ENCODE data around the gene CEP152. TPM values are rescaled to one million over a fixed set of nuclear protein-coding genes. Genes with fewer than 3 reads are reported as not detected.

CEP152 gene
- total and polyA plus RNA-seq, 2 of the 13 experiments (the other 11 are each of a cell fraction or from before 2014, with no cell fraction given) = 1.3 to 14.7 TPM

- in situ Hi-C loops (cut with HindIII; ENCODE audit: extremely low pct_ligation_motif_present, low pct_unique_long_range_greater_than_20kb) (no loop called here), intact Hi-C loops (cut with micrococcal nuclease; ENCODE audit: unreplicated experiment) (no loop called here)
- Histone ChIP-seq H3K27me3 (ENCODE audit: control insufficient read depth in 1 of 2, insufficient read depth in 2 of 2, low read length in 2 of 2) (no peaks in the 10 kb centered on the region), H3K36me3 (replicated peaks in 1 of 2; ENCODE audit: control insufficient read depth in 1 of 2, insufficient read depth in 2 of 2, low read length in 2 of 2) (peaks cover 0 to 6% of the 10 kb centered on the region in 2 experiments; a peak in 2 of 5 replicates), H2AFZ (ENCODE audit: low read length) (no peak overlapping the region), H3K4me1 (ENCODE audit: insufficient read depth, low read length) (peaks cover 21% of the 10 kb centered on the region), H4K20me1 (ENCODE audit: insufficient read depth, low read length) (no peaks in the 10 kb centered on the region), H3K9me3 (ENCODE audit: low read length) (no peaks in the 10 kb centered on the region), H3K4me2 (ENCODE audit: low read depth, low read length) (no peak overlapping the region), H3K9ac (ENCODE audit: insufficient read depth, low read depth, low read length) (no peak overlapping the region), H3K4me3 (replicated peaks in 1 of 3; ENCODE audit: insufficient read depth in 1 of 3, low read depth in 2 of 3, low read length in 3 of 3) (no peak overlapping the region), H3K79me2 (ENCODE audit: insufficient read depth, low read length) (peaks cover 15% of the 10 kb centered on the region), H3K27ac (ENCODE audit: extremely low read length, insufficient read depth, low read length) (no peak overlapping the region)
- no TSS peak for BruUV-seq (replicated peaks)
- no peak for ATAC-seq
- 100% methylated on average over 1 of the region's 1 CpG for WGBS (ENCODE audit: low lambda C conversion rate)
- no peak for FAIRE-seq
- no peak for DNase-seq (ENCODE audit: low spot score)
- no peak for TF ChIP-seq ZMAT3 (CRISPR knock-in tag; conservative IDR thresholded peaks at IDR 0.05)
- TF ChIP-seq SMARCC2 (IDR thresholded peaks at IDR 0.05) = no peak
- ChIA-PET CTCF (ENCODE audit: low intra/inter-chr PET ratio, low total read pairs) (no interaction called here), POLR2A (no interaction called here)
Measured at GRCh38 chr15:48798319-48798718, 12.6 kb downstream of the CEP152 start.

GRCh38 chr15:48796930-48797329 is 13.9 kb downstream of the CEP152 start:
- Histone ChIP-seq H2AFZ (ENCODE audit: low read length) (no peak overlapping the region), H3K27ac (ENCODE audit: extremely low read length, insufficient read depth, low read length) (no peak overlapping the region), H3K79me2 (ENCODE audit: insufficient read depth, low read length) (peaks cover 12% of the 10 kb centered on the region), H3K9ac (ENCODE audit: insufficient read depth, low read depth, low read length) (no peak overlapping the region), H3K36me3 (replicated peaks in 1 of 2; ENCODE audit: control insufficient read depth in 1 of 2, insufficient read depth in 2 of 2, low read length in 2 of 2) (peaks cover 2 to 17% of the 10 kb centered on the region in 2 experiments; a peak in 3 of 5 replicates), H3K9me3 (ENCODE audit: low read length) (no peaks in the 10 kb centered on the region), H3K4me2 (ENCODE audit: low read depth, low read length) (no peak overlapping the region), H4K20me1 (ENCODE audit: insufficient read depth, low read length) (no peaks in the 10 kb centered on the region), H3K4me3 (replicated peaks in 1 of 3; ENCODE audit: insufficient read depth in 1 of 3, low read depth in 2 of 3, low read length in 3 of 3) (no peak overlapping the region), H3K27me3 (ENCODE audit: control insufficient read depth in 1 of 2, insufficient read depth in 2 of 2, low read length in 2 of 2) (no peaks in the 10 kb centered on the region; a peak in 1 of 5 replicates), H3K4me1 (ENCODE audit: insufficient read depth, low read length) (peaks cover 21% of the 10 kb centered on the region)
- WGBS (ENCODE audit: low lambda C conversion rate) = 98% methylated on average over 3 of the region's 3 CpGs
- BruUV-seq (replicated peaks) = no TSS peak
- no peak for DNase-seq (ENCODE audit: low spot score)
- intact Hi-C loops (cut with micrococcal nuclease; ENCODE audit: unreplicated experiment) = no loop called here
- TF ChIP-seq ZFP82 (CRISPR knock-in tag; IDR thresholded peaks at IDR 0.05; ENCODE audit: borderline replicate concordance) (no peak), LBX2 (CRISPR knock-in tag; IDR thresholded peaks at IDR 0.05; ENCODE audit: borderline replicate concordance) (no peak), PAF1 (CRISPR knock-in tag; IDR thresholded peaks at IDR 0.05) (no peak), MXI1 (IDR thresholded peaks at IDR 0.05; ENCODE audit: borderline replicate concordance, low read depth, low read length) (no peak), ZFP36L1 (CRISPR knock-in tag; IDR thresholded peaks at IDR 0.05) (no peak), ZBTB7A (CRISPR knock-in tag; IDR thresholded peaks at IDR 0.05) (no peak), ZSCAN5A (CRISPR knock-in tag; IDR thresholded peaks at IDR 0.05; ENCODE audit: borderline replicate concordance) (no peak), ARID2 (CRISPR knock-in tag; IDR thresholded peaks at IDR 0.05; ENCODE audit: borderline replicate concordance) (no peak), YEATS4 (CRISPR knock-in tag; IDR thresholded peaks at IDR 0.05; ENCODE audit: borderline replicate concordance) (no peak), ZNF333 (CRISPR knock-in tag; IDR thresholded peaks at IDR 0.05; ENCODE audit: borderline replicate concordance) (no peak), POLR2G (IDR thresholded peaks at IDR 0.05; ENCODE audit: low read depth, low read length) (no peak), REXO4 (CRISPR knock-in tag; IDR thresholded peaks at IDR 0.05; ENCODE audit: borderline replicate concordance) (no peak), FOXP4 (CRISPR knock-in tag; IDR thresholded peaks at IDR 0.05) (no peak)
- POLR2A ChIA-PET = no interaction called here
- in situ Hi-C loops (cut with HindIII; ENCODE audit: extremely low pct_ligation_motif_present, low pct_unique_long_range_greater_than_20kb) = no loop called here
- no peak for FAIRE-seq
- CTCF ChIA-PET (ENCODE audit: low intra/inter-chr PET ratio, low total read pairs) = no interaction called here
- ATAC-seq = no peak
